Stimulated activated CD4-positive, alpha-beta T cell treated with anti-CD3 and anti-CD28 coated beads, Interleukin-2, amount 100 ng/mL, for 48 hours (primary cell): ENCODE results near the gene SLC44A3.
"Not testable (repeated sequence)": the region's sequence is repeated elsewhere in the genome, so short reads cannot be mapped to it uniquely, and the experiment has no call there.

Experiments used
- DNase-seq, 2 donors: peaks; one replicate each; pipeline ENCODE4 v3.0.0-alpha.2; 2020

The SLC44A3 gene

DNA sequence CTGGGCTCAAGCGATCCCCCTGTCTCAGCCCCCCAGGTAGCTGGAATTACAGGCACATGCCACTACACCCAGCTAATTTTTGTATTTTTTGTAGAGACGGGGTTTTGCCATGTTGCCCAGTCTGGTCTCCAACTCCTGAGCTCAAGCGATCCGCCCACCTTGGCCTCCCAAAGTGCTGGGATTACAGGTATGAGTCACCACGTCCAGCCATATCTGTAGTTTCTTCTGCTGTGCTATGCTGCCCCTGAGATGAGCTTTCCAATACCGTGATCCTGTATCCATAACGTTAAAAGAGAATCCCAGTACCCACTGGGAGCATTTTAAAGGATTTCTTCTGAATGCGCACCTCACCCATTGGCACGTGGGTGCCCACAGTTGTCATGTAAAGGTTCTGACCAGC lies 20.2 kb downstream of the SLC44A3 start:
- DNase-seq = not testable (repeated sequence)

DNA sequence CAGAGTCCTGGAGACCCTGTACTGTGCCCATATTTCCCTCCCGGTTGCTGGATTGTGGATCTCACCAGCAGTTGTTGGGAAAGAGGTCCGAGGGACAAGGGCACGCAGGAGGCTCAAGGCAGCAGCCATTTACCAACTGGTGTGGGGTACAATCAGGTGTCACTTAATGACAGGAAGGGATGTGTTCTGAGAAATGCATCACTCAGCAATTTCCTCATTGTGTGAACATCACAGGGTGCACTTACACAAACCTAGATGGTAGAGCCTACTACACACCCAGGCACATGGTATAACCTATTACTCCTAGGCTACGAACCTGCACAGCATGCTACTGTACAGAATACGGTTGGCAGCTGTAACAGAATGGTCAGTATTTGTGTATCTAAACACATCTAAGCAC lies 20.7 kb downstream of the SLC44A3 start:
- DNase-seq = no peak

DNA sequence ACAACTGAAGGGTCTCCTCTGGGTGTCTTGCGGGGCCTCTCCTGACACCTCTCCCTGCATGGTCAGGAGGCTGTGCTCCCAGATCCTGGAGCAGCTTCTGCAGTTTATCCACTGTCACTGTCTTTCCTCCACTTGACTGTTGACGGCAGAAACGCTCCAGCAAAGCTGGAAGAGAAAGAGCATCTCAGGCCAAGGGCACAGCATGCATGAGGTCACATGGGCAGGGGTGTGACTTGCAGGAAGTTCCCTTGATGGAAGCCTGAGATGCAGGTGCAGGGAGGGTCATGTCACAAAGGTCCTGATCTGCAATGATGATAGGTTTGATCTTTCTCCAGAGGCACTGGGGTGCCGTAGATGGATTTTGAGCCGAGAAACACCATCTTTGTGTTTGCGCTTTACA lies 23.3 kb downstream of the SLC44A3 start:
- DNase-seq = no peak

- no peak for DNase-seq
Measured at GRCh38 chr1:94843846-94844245, 23.7 kb downstream of the SLC44A3 start.

DNA sequence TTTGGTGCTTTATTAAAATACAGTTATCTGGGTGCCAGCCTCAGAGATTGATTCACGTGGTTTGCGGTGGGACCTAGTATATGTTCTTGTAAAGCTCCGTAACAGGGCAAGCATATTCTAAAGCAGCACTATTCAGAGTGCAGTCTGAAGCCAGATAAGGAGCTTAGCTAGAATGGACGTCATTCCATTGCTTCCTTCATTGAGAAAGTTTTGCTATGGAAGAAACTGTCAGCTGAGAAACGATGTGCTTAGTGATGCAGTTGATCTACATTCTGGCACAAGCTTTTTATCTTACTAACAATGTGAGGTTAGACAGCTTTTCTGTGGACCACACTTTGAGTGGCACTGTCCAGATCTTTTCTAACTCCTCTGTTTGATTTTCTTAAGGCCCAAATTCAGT lies 26.2 kb downstream of the SLC44A3 start:
- no peak for DNase-seq

GRCh38 chr1:94851571-94851970 lies 31.4 kb downstream of the SLC44A3 start:
- no peak for DNase-seq

DNA sequence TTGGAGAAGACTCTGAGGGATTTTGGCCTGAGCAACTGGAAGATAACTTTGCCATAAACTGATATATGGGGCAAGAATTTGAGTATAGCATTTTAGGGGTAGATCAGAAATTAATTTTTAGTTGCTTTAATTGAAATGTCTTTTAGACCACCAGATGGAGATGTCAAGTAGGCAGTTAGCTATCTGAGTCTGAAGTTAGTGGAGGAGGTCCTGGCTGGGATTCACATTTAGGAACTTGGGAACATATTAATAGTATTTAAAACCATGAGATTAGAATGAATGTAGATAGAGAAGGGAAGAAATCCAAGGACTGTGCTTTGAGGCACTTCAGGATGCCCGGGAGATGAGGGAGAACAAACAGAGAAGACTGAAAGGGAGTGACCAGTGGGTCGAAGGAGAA lies 32.6 kb downstream of the SLC44A3 start:
- DNase-seq = no peak

DNA sequence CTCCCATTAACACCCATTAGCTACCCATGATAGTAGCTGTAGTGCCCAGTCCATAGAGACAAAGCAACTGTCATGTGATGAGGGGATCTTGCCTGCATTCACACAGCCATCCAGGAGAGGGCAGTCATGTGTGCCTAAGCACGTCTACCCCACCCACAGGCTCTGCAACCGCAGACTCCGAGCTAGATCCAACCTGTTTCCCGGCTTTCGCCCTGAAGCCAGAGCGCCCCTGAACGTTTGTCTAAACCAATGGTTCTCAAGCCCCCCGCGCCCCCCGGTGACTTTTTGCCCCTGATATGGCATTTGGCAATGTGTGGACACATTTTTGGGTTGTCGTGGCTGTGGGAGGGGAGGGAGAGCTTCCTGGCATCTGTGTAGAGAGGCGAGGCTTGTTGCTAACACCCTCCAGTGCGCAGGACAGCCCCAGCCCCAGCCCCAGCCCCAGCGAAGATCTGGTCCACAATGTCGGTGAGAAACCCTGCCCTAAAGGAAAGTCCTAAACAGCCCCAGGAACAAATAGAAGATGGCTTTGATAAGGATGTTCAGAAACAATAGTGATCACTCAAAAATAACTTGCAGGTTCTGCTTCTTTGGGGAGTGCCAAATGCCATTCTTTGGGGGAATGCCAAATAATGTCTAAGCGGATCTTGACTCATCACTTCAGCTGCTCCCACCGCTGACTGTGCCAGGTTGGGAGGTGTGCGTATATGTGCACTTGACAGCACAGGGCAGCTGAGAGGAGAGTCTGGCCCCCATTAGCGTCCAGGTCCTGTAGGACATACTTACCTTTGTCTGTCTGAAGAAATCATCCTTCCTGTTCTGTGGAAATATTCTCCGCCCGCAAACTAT lies 34.5 kb downstream of the SLC44A3 start:
- DNase-seq = peak; percentile 60 to 66

DNA sequence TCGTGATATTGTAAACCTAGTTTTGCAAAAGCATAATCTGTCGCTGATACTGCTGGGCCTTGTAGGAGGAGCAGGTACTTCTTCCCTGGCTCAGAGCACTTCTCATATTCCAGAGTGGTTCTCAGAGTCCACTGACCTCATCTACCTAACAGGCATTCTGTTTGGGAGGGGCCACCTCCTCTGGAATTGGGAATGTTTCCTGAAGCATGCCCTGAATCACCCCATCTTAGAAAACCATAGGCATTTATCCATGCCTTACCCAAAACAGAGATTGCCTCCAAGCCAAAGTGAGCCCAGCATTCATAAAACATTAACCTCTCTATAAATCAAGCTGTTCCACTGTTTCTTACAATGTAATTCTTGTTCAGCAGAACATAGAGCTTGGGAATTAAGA lies 35.1 kb downstream of the SLC44A3 start:
- no peak for DNase-seq

DNA sequence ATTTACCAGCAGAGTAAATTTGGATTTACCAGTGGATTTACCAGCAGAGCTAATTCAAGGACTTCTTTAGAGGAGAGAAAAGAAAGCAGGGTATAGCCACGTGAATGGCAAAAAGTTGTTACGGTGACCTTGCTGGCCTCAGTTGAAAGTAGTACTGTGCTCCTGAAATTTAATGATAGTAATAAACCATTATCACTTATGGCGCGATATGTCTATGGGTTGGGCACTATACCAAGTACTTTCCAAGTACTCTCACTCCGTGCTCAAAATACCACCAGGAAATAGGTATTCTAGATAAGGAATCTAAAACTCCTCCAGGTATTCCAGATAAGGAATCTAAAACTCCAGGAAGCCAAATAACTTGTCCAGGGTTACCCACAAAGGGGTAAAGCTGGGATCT lies 35.8 kb downstream of the SLC44A3 start:
- DNase-seq = no peak

- DNase-seq = no peak
Measured at GRCh38 chr1:94856868-94857267, 36.7 kb downstream of the SLC44A3 start.

DNA sequence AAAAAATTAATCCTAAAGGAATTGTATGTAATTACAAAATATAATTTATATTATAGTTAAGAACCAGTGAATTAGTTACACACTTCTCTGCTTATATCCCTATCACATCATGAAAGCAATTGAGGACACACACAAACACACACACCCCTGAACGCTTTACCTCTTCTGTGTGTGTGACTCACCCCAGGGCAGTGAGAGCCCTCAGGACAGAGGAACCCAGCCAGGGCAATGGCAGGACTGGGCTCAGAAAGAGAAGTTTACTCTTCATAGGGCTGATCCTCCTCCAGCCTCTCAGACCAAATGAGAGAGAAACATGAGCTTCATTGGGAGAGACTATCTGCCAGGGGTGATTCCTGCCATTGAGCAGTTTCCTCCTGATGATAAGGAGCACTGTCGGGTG lies 38.1 kb downstream of the SLC44A3 start:
- no peak for DNase-seq

DNA sequence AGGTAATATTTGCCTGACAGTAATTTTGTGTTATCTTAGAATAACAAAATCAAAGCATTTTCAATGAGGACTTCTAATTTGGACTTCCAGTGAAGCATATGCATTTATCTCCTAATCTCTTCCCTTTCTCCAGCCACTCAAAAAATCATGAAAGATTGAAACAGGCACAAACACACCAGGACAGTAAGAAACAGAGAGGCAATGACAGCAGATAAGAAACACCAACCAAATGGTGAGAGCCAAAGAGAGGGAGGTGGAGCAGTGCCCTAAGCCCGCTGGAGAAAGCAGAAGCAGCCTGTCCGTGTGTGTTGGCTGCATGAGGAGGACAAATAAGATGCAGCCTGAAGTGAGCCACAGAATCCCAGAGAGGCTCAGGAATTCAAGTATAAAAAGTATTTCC lies 39.0 kb downstream of the SLC44A3 start:
- no peak for DNase-seq

- no peak for DNase-seq
Measured at GRCh38 chr1:94862718-94863117, 42.6 kb downstream of the SLC44A3 start.

DNA sequence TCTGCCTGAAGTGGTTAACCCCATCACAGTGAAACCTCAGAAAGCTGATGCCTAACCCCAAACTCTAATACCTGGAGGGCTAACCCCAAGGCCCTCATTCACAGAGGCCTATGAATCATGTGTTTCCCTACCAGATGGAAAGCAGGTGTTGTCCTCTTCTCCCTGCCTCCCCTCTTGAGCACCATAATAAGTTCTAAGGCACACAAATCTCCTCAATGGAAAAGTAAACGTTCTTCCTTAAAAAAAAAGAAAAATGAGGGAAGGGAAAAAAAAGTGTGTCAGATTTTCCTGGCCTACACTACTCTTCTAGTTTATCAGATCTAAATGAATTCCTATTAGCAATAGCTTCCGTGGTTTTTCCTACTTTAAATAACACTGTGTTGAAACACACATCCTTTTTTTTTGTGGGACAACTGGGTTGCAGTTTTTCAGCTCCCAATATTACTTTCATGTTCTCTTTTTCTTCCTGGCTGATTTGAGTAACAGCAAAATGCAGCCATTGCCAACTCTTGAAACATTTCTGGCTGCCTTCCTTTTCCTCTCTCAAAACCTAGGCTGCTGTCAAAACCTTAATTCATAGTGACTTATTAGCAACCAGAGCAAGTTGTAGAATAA lies 43.2 kb downstream of the SLC44A3 start:
- DNase-seq = no peak

DNA sequence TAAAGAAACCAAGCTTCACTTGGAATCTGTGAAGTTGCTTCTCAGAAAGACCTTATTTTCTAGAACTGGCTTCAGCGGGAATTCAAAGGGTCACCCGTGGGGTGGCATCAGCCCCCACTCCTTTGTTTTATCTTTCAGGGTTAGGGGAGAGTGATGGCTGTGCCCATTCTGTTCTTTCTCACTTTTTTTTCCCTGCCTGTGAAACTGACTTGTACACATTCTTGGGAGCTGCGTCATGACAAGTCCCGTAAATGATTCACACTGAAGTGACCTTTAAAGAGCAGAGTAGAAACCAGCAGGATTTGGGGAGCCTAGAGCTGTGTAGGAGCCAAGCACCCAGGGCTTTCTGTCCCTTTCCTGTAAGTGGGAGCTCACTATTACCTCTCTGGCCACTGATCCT lies 43.8 kb downstream of the SLC44A3 start:
- DNase-seq = no peak

DNA sequence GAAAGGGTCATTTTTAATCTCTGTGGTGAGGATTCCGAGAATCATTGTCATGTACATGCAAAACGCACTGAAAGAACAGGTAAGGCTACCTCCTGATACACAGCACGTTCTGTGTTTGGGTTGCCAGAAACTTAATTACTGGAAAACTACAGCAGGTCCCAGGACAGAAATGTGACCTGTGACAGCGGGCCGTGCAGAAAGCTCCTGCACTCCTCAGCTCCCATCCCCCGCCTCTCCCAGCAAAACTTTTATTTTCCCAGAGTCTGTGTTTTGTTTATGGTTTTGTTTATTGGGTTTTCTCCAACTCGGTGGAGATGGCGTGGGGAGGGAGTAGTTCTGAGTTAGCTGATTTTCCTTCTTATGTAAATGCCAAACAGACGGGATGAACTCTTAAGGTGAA lies 44.7 kb downstream of the SLC44A3 start:
- no peak for DNase-seq

DNA sequence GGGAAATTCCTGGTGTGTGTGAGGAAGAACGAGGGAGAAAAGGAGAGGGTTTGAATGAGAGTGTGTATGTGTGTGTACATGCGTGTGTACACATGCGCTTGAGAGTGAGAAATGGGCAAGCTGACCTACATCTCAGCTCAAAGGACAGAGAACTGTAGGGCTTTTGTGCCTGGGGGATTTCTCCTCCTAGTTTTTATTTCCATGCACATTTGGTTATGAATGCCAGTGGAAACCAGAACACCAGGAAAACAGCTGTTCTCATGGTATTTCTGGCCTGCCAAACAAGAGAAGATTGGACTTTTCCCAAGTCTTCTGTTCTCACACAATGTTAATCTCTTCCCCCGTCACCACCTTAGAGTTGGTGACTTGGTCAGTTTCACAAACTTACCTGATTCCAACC lies 45.2 kb downstream of the SLC44A3 start:
- DNase-seq = no peak

DNA sequence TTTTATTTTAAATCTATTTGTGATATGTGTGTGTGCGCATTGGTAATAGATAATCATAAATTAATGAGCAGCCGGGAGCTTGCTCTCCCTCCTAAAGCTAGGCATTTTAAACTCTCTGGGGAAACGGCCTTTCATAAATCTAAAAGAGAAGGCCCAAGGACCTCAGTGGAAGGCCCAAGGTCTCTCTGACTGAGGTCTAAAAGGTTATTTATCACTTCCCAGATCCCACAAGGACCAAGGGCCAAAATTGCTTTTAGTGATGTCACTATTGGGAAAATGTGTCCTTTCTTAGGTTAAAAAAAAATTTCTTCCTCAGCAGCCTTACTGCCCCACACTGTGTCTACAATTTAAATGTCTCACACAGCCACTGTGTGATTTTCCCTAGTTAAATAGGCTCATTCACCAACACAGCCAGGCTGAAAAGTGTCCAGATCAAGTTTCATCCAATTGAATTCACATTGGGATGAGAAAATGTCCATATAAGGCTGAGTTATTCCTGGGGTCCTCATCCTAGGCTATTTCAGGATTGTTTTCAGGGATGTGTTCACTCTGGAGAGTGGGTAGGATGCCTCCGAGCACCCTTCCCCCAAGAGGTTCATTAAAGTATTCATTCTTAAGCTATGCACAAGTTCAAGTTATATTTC lies 46.1 kb downstream of the SLC44A3 start:
- DNase-seq = no peak

DNA sequence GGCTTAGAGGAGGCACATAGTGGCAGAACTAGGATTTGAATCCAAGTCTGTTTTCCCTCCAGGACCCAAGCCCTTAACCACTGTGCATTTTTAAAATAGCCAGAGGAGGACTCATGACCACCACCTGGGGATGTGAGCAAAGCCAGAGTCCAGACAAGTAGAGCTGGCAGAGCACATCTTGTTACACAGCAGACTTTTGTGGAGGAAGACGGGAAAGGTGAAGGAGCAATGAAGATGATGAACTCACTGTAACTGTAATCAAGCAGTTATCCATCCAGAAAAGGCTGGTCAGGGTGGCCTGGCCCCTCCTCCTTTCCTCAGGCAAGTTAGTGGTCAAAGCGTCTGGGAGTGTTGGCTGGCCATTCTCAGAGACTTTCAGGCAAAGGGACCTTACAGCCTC lies 50.9 kb downstream of the SLC44A3 start:
- no peak for DNase-seq

DNA sequence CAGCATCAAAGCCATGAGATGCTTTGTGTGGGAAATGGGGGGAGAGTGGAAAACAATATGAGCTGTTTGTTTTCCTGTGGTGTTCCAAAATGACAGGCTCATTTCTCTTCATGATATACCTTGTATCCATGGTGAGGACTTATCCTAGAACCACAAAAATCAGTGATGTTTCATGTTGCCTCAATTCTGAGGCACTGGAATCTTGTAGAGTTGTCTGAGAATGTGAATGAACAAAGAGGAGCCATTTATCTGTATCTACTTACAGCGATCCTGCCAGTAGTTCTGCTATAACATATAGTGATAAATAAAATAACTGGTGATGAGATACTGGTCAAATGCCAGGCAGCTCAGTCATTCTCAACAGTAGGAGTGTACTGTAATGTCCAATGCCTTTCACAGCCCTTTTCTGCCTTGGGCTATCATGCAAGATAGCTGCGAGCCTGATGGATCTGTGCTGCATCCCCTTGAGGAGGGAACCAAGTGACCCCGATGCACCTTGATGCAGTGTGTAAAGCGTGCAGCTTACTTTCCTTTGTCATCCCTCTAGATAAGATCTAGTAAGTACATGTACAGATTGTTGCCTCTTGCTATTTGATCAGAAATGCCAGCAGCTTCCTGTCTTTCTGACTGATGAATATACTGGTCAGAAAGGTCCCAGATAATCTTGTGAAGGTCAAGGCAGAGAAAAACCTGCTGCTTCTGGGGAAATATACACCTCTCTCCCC lies 52.8 kb downstream of the SLC44A3 start:
- no peak for DNase-seq

GRCh38 chr1:94873520-94874351 lies 53.6 kb downstream of the SLC44A3 start:
- no peak for DNase-seq

GRCh38 chr1:94874423-94874822 lies 54.3 kb downstream of the SLC44A3 start:
- no peak for DNase-seq
